MCF 10A (cell line): ENCODE measurements around the gene SGCD. TPM values are rescaled to one million over a fixed set of nuclear protein-coding genes. Genes with fewer than 3 reads are reported as not detected.

Source experiments
- BruUV-seq: library from RNA; stranded (reverse); fragments of 400-500 nt; replicated peaks from 2 replicates; lab custom pipeline; 2021; lab: Mats Ljungman, UMichigan
- CTCF ChIA-PET: fragments of 300-600 bp; sonication (Branson Sonifier 250); formaldehyde crosslinking; extraction: SDS; loops from one replicate; lab custom pipeline; 2021; ENCODE audit warnings: antibody characterized with exemption, inconsistent platforms; lab: Yijun Ruan, JAX
- POLR2A ChIA-PET: fragments of 300-600, 350-650 bp; sonication (Branson Sonifier 250); formaldehyde crosslinking; extraction: SDS; loops from one replicate; lab custom pipeline; 2020; ENCODE audit warnings: antibody characterized with exemption, inconsistent platforms; lab: Yijun Ruan, JAX
- DNase-seq: peaks from one replicate; pipeline ENCODE4 v3.0.0-alpha.2; 2018; ENCODE audit not compliant: unreplicated experiment
- H3K27ac Mint-ChIP-seq: one replicate; pipeline ENCODE4 v1.8.0; 2022; ENCODE audit warnings: mild to moderate bottlenecking, low read depth, mixed read lengths; ENCODE audit not compliant: unreplicated experiment
- H3K27me3 Mint-ChIP-seq: one replicate; pipeline ENCODE4 v1.8.0; 2022; ENCODE audit warnings: mixed read lengths; ENCODE audit not compliant: insufficient read depth, unreplicated experiment
- H3K36me3 Mint-ChIP-seq: one replicate; pipeline ENCODE4 v1.8.0; 2022; ENCODE audit warnings: mild to moderate bottlenecking, moderate library complexity, mixed read lengths; ENCODE audit not compliant: insufficient read depth, unreplicated experiment
- H3K4me1 Mint-ChIP-seq: one replicate; pipeline ENCODE4 v1.8.0; 2022; ENCODE audit warnings: mixed read lengths; ENCODE audit not compliant: insufficient read depth, unreplicated experiment
- H3K4me3 Mint-ChIP-seq: one replicate; pipeline ENCODE4 v1.8.0; 2022; ENCODE audit warnings: mild to moderate bottlenecking, moderate library complexity, mixed read lengths; ENCODE audit not compliant: unreplicated experiment
- H3K9me3 Mint-ChIP-seq: one replicate; pipeline ENCODE4 v1.8.0; 2022; ENCODE audit warnings: mixed read lengths; ENCODE audit not compliant: unreplicated experiment
- CTCF ChIP-seq: fragments of 200-600 bp; IDR thresholded peaks from one replicate; pipeline ENCODE4 v1.8.0; 2022; ENCODE audit warnings: antibody characterized with exemption, mild to moderate bottlenecking; ENCODE audit not compliant: unreplicated experiment
- intact Hi-C: fragments of 100-400 bp; cut with micrococcal nuclease; formaldehyde crosslinking; loops from 2 replicates; pipeline ENCODE4 v1.14.1; 2022
- total RNA-seq: library from RNA; stranded (reverse); gene quantifications from 2 replicates; pipeline ENCODE4 v1.2.3, GENCODE V29; 2022

SGCD gene
- total RNA-seq, 1 experiment from 2014 or later, result 0.14 TPM

GRCh38 chr5:156534085-156534484 is 207.1 kb downstream of the SGCD start:
- no peak for TF ChIP-seq CTCF
- no peak overlapping the region for H3K4me3 Mint-ChIP-seq
- no peaks in the 10 kb centered on the region for H3K9me3 Mint-ChIP-seq
- POLR2A ChIA-PET, result no interaction called here
- H3K27me3 Mint-ChIP-seq, result no peaks in the 10 kb centered on the region
- intact Hi-C loops, result no loop called here
- CTCF ChIA-PET, result no interaction called here
- peaks cover 11% of the 10 kb centered on the region for H3K4me1 Mint-ChIP-seq
- BruUV-seq, result no TSS peak
- no peak for DNase-seq
- H3K27ac Mint-ChIP-seq, result no peak overlapping the region
- no peaks in the 10 kb centered on the region for H3K36me3 Mint-ChIP-seq

GRCh38 chr5:156534906-156535485 is 208.0 kb downstream of the SGCD start:
- Mint-ChIP-seq H3K36me3 (no peaks in the 10 kb centered on the region), H3K27ac (no peak overlapping the region), H3K4me1 (peaks cover 6% of the 10 kb centered on the region), H3K9me3 (no peaks in the 10 kb centered on the region), H3K27me3 (no peaks in the 10 kb centered on the region), H3K4me3 (no peak overlapping the region)
- DNase-seq, result no peak
- CTCF ChIA-PET, result interaction anchor here (0.6 kb wide), 2 partner anchors 50 to 245 kb away, joined by 3 read pairs; no protein-coding TSS in a partner anchor
- POLR2A ChIA-PET, result no interaction called here
- intact Hi-C loops, result no loop called here
- TF ChIP-seq CTCF, result no peak
- BruUV-seq, result no TSS peak

GRCh38 chr5:156540491-156540890 is 213.5 kb downstream of the SGCD start:
- Mint-ChIP-seq H3K27ac (no peak overlapping the region), H3K9me3 (no peaks in the 10 kb centered on the region), H3K4me3 (no peak overlapping the region), H3K27me3 (no peaks in the 10 kb centered on the region), H3K36me3 (no peaks in the 10 kb centered on the region), H3K4me1 (no peaks in the 10 kb centered on the region)
- CTCF ChIA-PET, result interaction anchor here (1.7 kb wide), 1 partner anchor 12 kb away, joined by 4 read pairs; no protein-coding TSS in a partner anchor
- no peak for TF ChIP-seq CTCF
- BruUV-seq, result no TSS peak
- intact Hi-C loops, result no loop called here
- POLR2A ChIA-PET, result no interaction called here
- DNase-seq, result no peak

- CTCF ChIA-PET, result no interaction called here
- no TSS peak for BruUV-seq
- Mint-ChIP-seq H3K27me3 (no peaks in the 10 kb centered on the region), H3K4me1 (no peaks in the 10 kb centered on the region), H3K4me3 (no peak overlapping the region), H3K9me3 (no peaks in the 10 kb centered on the region), H3K36me3 (no peaks in the 10 kb centered on the region), H3K27ac (no peak overlapping the region)
- intact Hi-C loops, result no loop called here
- DNase-seq, result no peak
- POLR2A ChIA-PET, result no interaction called here
- TF ChIP-seq CTCF, result no peak
Measured at GRCh38 chr5:156541582-156541981, 214.6 kb downstream of the SGCD start.
